Activated CD8-positive, alpha-beta memory T cell treated with anti-CD3 and anti-CD28 coated beads, Interleukin-2, amount 10 ng/mL, durations not matched to agents 7 days and 5 days (primary cell): ENCODE measurements around the gene DAGLA. TPM values are rescaled to one million over a fixed set of nuclear protein-coding genes. Genes with fewer than 3 reads are reported as not detected.
A peak's percentile ranks its signal among the peaks of the same experiment; 100 is the strongest.

Experiments used
- ATAC-seq: fragments of 150-1000 bp; cut with Tn5 transposase; one replicate; pipeline ENCODE4 v1.10.0; 2021; ENCODE audit warnings: moderate library complexity
- CTCF ChIA-PET: fragments of 350-600 bp; sonication (Branson Sonifier 250); formaldehyde crosslinking; loops from one replicate; lab custom pipeline; 2021; ENCODE audit warnings: antibody characterized with exemption; lab: Charles Lee
- DNase-seq: peaks from one replicate; pipeline ENCODE4 v3.0.0-alpha.2; 2020
- H3K27ac Mint-ChIP-seq: one replicate; pipeline ENCODE4 v1.8.0; 2021; ENCODE audit warnings: mild to moderate bottlenecking, mixed read lengths
- H3K27me3 Mint-ChIP-seq: one replicate; pipeline ENCODE4 v1.8.0; 2021; ENCODE audit warnings: mixed read lengths
- H3K36me3 Mint-ChIP-seq: one replicate; pipeline ENCODE4 v1.8.0; 2021; ENCODE audit warnings: mild to moderate bottlenecking, mixed read lengths
- H3K4me1 Mint-ChIP-seq: one replicate; pipeline ENCODE4 v1.8.0; 2021; ENCODE audit warnings: mixed read lengths
- H3K4me3 Mint-ChIP-seq: one replicate; pipeline ENCODE4 v1.8.0; 2021; ENCODE audit warnings: mild to moderate bottlenecking, moderate library complexity, mixed read lengths
- H3K9me3 Mint-ChIP-seq: one replicate; pipeline ENCODE4 v1.8.0; 2022; ENCODE audit warnings: low read depth, mixed read lengths
- total RNA-seq, 2 experiments: library from RNA; stranded (reverse); gene quantifications; one replicate each; pipeline ENCODE4 v1.2.3, GENCODE V29; 2021

Gene DAGLA
- total RNA-seq, 2 experiments from 2014 or later: not detected

- ATAC-seq: no peak
Measured at GRCh38 chr11:61698173-61698948, 18.2 kb downstream of the DAGLA start.

GRCh38 chr11:61699737-61700160, 19.6 kb downstream of the DAGLA start:
- no peak overlapping the region for H3K4me3 Mint-ChIP-seq
- peaks cover 47% of the 10 kb centered on the region for H3K4me1 Mint-ChIP-seq
- DNase-seq (no peak), ATAC-seq (no peak)
- H3K27ac Mint-ChIP-seq: no peak overlapping the region
- H3K36me3 Mint-ChIP-seq: no peaks in the 10 kb centered on the region
- H3K27me3 Mint-ChIP-seq: peaks cover 14% of the 10 kb centered on the region
- CTCF ChIA-PET: interaction anchor here (1.0 to 3.4 kb wide), 2 partner anchors 29 to 34 kb away, joined by 3 to 18 read pairs; no protein-coding TSS in a partner anchor
- no peaks in the 10 kb centered on the region for H3K9me3 Mint-ChIP-seq

More at GRCh38 chr11:61698173-61698948, 18.2 kb downstream of the DAGLA start:
- Mint-ChIP-seq H3K36me3 (no peaks in the 10 kb centered on the region), H3K4me1 (peaks cover 43% of the 10 kb centered on the region), H3K4me3 (no peak overlapping the region), H3K27me3 (peaks cover 10% of the 10 kb centered on the region), H3K9me3 (no peaks in the 10 kb centered on the region), H3K27ac (no peak overlapping the region)
- no peak for DNase-seq
- CTCF ChIA-PET: interaction anchor here (1.1 to 3.4 kb wide), 4 partner anchors 13 to 181 kb away, joined by 3 to 18 read pairs (median 4); no protein-coding TSS in a partner anchor

GRCh38 chr11:61700212-61700611, 20.0 kb downstream of the DAGLA start:
- no peak for DNase-seq
- ATAC-seq: no peak
- H3K4me1 Mint-ChIP-seq: peaks cover 47% of the 10 kb centered on the region
- no peak overlapping the region for H3K4me3 Mint-ChIP-seq
- peaks cover 15% of the 10 kb centered on the region for H3K27me3 Mint-ChIP-seq
- CTCF ChIA-PET: interaction anchor here (1.0 kb wide), 1 partner anchor 28 kb away, joined by 3 read pairs; no protein-coding TSS in a partner anchor
- no peaks in the 10 kb centered on the region for H3K36me3 Mint-ChIP-seq
- H3K9me3 Mint-ChIP-seq: no peaks in the 10 kb centered on the region
- no peak overlapping the region for H3K27ac Mint-ChIP-seq

- H3K27me3 Mint-ChIP-seq: peaks cover 18% of the 10 kb centered on the region
- CTCF ChIA-PET: interaction anchor here (1.0 kb wide), 1 partner anchor 28 kb away, joined by 3 read pairs; no protein-coding TSS in a partner anchor
- no peak for ATAC-seq
- peaks cover 44% of the 10 kb centered on the region for H3K4me1 Mint-ChIP-seq
- no peaks in the 10 kb centered on the region for H3K9me3 Mint-ChIP-seq
- H3K36me3 Mint-ChIP-seq: no peaks in the 10 kb centered on the region
- DNase-seq: no peak
- no peak overlapping the region for H3K4me3 Mint-ChIP-seq
- H3K27ac Mint-ChIP-seq: no peak overlapping the region
Measured at GRCh38 chr11:61700720-61701119, 20.5 kb downstream of the DAGLA start.

GRCh38 chr11:61701242-61701886, 21.2 kb downstream of the DAGLA start:
- Mint-ChIP-seq H3K9me3 (no peaks in the 10 kb centered on the region), H3K4me3 (no peak overlapping the region), H3K36me3 (no peaks in the 10 kb centered on the region), H3K27ac (no peak overlapping the region), H3K27me3 (peaks cover 21% of the 10 kb centered on the region), H3K4me1 (peaks cover 38% of the 10 kb centered on the region)
- CTCF ChIA-PET: interaction anchor here (2.1 kb wide), 1 partner anchor 20 kb away, joined by 8 read pairs; no protein-coding TSS in a partner anchor
- ATAC-seq (no peak), DNase-seq (no peak)

- H3K4me1 Mint-ChIP-seq: peaks cover 28% of the 10 kb centered on the region
- DNase-seq (peak; percentile 75), ATAC-seq (peak; percentile 58)
- H3K4me3 Mint-ChIP-seq: no peak overlapping the region
- no peaks in the 10 kb centered on the region for H3K36me3 Mint-ChIP-seq
- no peaks in the 10 kb centered on the region for H3K9me3 Mint-ChIP-seq
- H3K27me3 Mint-ChIP-seq: peaks cover 21% of the 10 kb centered on the region
- no peak overlapping the region for H3K27ac Mint-ChIP-seq
- CTCF ChIA-PET: interaction anchor here (1.1 to 2.6 kb wide), 3 partner anchors 22 to 186 kb away, joined by 3 to 16 read pairs (median 8); no protein-coding TSS in a partner anchor
Measured at GRCh38 chr11:61702701-61703312, 22.6 kb downstream of the DAGLA start.

GRCh38 chr11:61704838-61705237, 24.6 kb downstream of the DAGLA start:
- H3K36me3 Mint-ChIP-seq: no peaks in the 10 kb centered on the region
- no peaks in the 10 kb centered on the region for H3K9me3 Mint-ChIP-seq
- no peak overlapping the region for H3K27ac Mint-ChIP-seq
- no peak overlapping the region for H3K4me3 Mint-ChIP-seq
- no peak for DNase-seq
- H3K4me1 Mint-ChIP-seq: peaks cover 20% of the 10 kb centered on the region
- CTCF ChIA-PET: interaction anchor here (0.8 to 2.6 kb wide), 6 partner anchors 11 to 123 kb away, joined by 3 to 16 read pairs (median 3); partner anchors contain the start of gene DAGLA
- no peak for ATAC-seq
- peaks cover 21% of the 10 kb centered on the region for H3K27me3 Mint-ChIP-seq

GRCh38 chr11:61706452-61707400, 26.5 kb downstream of the DAGLA start:
- no peak overlapping the region for H3K4me3 Mint-ChIP-seq

GRCh38 chr11:61707574-61707973, 27.4 kb downstream of the DAGLA start:
- no peaks in the 10 kb centered on the region for H3K36me3 Mint-ChIP-seq
- CTCF ChIA-PET: interaction anchor here (2.6 kb wide), 1 partner anchor 26 kb away, joined by 12 read pairs; no protein-coding TSS in a partner anchor
- no peak for ATAC-seq
- peaks cover 16% of the 10 kb centered on the region for H3K27me3 Mint-ChIP-seq
- no peak for DNase-seq
- no peaks in the 10 kb centered on the region for H3K9me3 Mint-ChIP-seq
- H3K27ac Mint-ChIP-seq: no peak overlapping the region
- H3K4me3 Mint-ChIP-seq: no peak overlapping the region
- H3K4me1 Mint-ChIP-seq: peaks cover 12% of the 10 kb centered on the region

More at GRCh38 chr11:61706452-61707400, 26.5 kb downstream of the DAGLA start:
- no peak for DNase-seq
- H3K36me3 Mint-ChIP-seq: no peaks in the 10 kb centered on the region
- no peak for ATAC-seq
- H3K27ac Mint-ChIP-seq: no peak overlapping the region
- peaks cover 20% of the 10 kb centered on the region for H3K4me1 Mint-ChIP-seq
- peaks cover 16% of the 10 kb centered on the region for H3K27me3 Mint-ChIP-seq
- no peaks in the 10 kb centered on the region for H3K9me3 Mint-ChIP-seq
- CTCF ChIA-PET: interaction anchor here (2.6 kb wide), 1 partner anchor 27 kb away, joined by 12 read pairs; no protein-coding TSS in a partner anchor

GRCh38 chr11:61709110-61709509, 28.9 kb downstream of the DAGLA start:
- CTCF ChIA-PET: interaction anchor here (0.6 to 1.2 kb wide), 2 partner anchors 30 to 404 kb away, joined by 3 read pairs; no protein-coding TSS in a partner anchor
- DNase-seq: no peak
- Mint-ChIP-seq H3K4me1 (no peaks in the 10 kb centered on the region), H3K4me3 (no peak overlapping the region), H3K9me3 (no peaks in the 10 kb centered on the region), H3K36me3 (no peaks in the 10 kb centered on the region), H3K27me3 (peaks cover 17% of the 10 kb centered on the region), H3K27ac (no peak overlapping the region)
- no peak for ATAC-seq

- Mint-ChIP-seq H3K36me3 (no peaks in the 10 kb centered on the region), H3K9me3 (no peaks in the 10 kb centered on the region), H3K4me1 (no peaks in the 10 kb centered on the region), H3K27ac (no peak overlapping the region), H3K27me3 (peaks cover 17% of the 10 kb centered on the region), H3K4me3 (no peak overlapping the region)
- no peak for DNase-seq
- CTCF ChIA-PET: interaction anchor here (0.6 to 1.2 kb wide), 2 partner anchors 30 to 405 kb away, joined by 3 read pairs; no protein-coding TSS in a partner anchor
- ATAC-seq: no peak
Measured at GRCh38 chr11:61709572-61709971, 29.4 kb downstream of the DAGLA start.

- no peaks in the 10 kb centered on the region for H3K9me3 Mint-ChIP-seq
- CTCF ChIA-PET: interaction anchor here (1.2 kb wide), 1 partner anchor 31 kb away, joined by 3 read pairs; no protein-coding TSS in a partner anchor
- no peak overlapping the region for H3K4me3 Mint-ChIP-seq
- no peaks in the 10 kb centered on the region for H3K36me3 Mint-ChIP-seq
- no peaks in the 10 kb centered on the region for H3K4me1 Mint-ChIP-seq
- ATAC-seq (no peak), DNase-seq (no peak)
- no peak overlapping the region for H3K27ac Mint-ChIP-seq
- peaks cover 17% of the 10 kb centered on the region for H3K27me3 Mint-ChIP-seq
Measured at GRCh38 chr11:61710019-61710418, 29.8 kb downstream of the DAGLA start.
